ENCODE measurements around the gene TVP23C.

Gene TVP23C

DNA sequence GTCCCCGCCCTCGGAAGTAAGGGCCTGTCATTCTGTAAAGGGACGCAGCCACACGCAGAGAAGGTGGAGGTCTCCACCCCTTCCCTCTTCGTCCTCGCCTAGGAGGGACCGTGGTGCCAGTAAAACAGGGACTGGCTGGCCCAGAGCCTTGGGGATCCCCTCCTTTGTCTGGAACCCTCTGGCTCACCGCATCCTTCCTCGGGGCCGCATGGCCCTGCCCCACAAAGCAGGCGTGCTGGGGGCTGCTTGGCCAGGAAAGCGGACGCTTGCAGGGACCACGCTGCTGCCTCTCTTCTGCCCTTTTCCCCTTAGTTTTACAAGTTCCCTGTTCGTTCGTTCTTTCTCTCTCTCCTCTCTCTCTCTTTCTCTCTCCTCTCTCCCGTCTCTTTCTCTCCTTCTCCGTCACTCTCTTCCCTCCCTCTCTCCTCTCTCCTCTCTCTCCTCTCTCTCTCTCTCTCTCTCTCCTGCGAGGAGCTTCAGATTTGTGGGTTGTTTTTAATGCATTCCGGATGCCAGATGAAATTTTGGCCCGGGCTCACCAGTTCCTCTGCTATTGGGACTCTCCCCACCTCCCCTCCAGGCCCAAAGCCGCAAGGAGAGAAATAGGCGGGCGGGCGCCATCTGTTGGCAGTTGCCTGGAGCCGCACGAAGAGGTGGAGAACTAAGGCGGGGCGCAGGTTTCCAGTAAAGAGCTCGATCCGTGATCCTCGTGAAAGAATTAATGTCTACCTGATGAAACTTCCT, 60.7 kb downstream of the TVP23C start:
- no peak for ATAC-seq (replicated peaks; ENCODE audit: extremely low read depth, poor library complexity, severe bottlenecking)
- H3K4me3 Mint-ChIP-seq, result no peak overlapping the region
- H3K4me1 Mint-ChIP-seq, result peaks cover 13% of the 10 kb centered on the region
- DNase-seq (ENCODE audit: low spot score in 2 of 2), result peak; percentile 15 to 29
- peaks cover 10% of the 10 kb centered on the region for H3K36me3 Mint-ChIP-seq (ENCODE audit: insufficient read depth)
- H3K9me3 Mint-ChIP-seq, result no peaks in the 10 kb centered on the region
- H3K27ac Mint-ChIP-seq (ENCODE audit: low read depth), result peak overlapping the region; percentile 88
- H3K27me3 Mint-ChIP-seq, result no peaks in the 10 kb centered on the region

- H3K27ac Mint-ChIP-seq (ENCODE audit: low read depth), result no peak overlapping the region
- no peaks in the 10 kb centered on the region for H3K9me3 Mint-ChIP-seq
These were observed 61.5 kb downstream of the TVP23C start for GRCh38 chr17:15501793-15502192.

DNA sequence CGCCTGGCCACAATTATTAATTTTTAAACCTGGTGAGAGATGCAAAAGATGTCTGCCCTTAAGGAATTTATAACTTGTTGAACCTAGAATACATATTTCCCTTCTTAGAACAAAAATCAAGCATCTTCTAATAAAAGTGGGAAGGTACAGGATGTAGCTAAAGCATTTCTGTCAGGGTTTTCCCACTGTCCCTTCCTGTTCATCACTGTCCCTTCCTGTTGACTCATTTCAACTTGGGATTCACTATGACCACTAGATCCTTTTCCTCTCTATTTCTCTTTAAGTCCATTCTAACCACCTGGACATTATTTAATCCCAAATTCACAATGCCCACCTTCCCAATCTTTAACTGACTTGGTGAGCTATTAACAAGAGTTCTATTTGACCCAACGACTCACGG, 62.0 kb downstream of the TVP23C start:
- no peak overlapping the region for H3K4me3 Mint-ChIP-seq
- ATAC-seq (replicated peaks; ENCODE audit: extremely low read depth, poor library complexity, severe bottlenecking), result no peak

More at GRCh38 chr17:15501793-15502192, 61.5 kb downstream of the TVP23C start:
- ATAC-seq (replicated peaks; ENCODE audit: extremely low read depth, poor library complexity, severe bottlenecking), result no peak
- no peaks in the 10 kb centered on the region for H3K27me3 Mint-ChIP-seq
- no peak overlapping the region for H3K4me3 Mint-ChIP-seq
- peaks cover 11% of the 10 kb centered on the region for H3K36me3 Mint-ChIP-seq (ENCODE audit: insufficient read depth)
- DNase-seq (ENCODE audit: low spot score in 2 of 2), result no peak
- peaks cover 13% of the 10 kb centered on the region for H3K4me1 Mint-ChIP-seq

GRCh38 chr17:15498107-15498506, 65.2 kb downstream of the TVP23C start:
- ATAC-seq (replicated peaks; ENCODE audit: extremely low read depth, poor library complexity, severe bottlenecking) (no peak), DNase-seq (ENCODE audit: low spot score in 2 of 2) (no peak)
- Mint-ChIP-seq H3K27ac (ENCODE audit: low read depth) (peak overlapping the region; percentile 62), H3K36me3 (ENCODE audit: insufficient read depth) (peaks cover 11% of the 10 kb centered on the region), H3K9me3 (no peaks in the 10 kb centered on the region), H3K27me3 (no peaks in the 10 kb centered on the region), H3K4me1 (peaks cover 7% of the 10 kb centered on the region), H3K4me3 (no peak overlapping the region)

More for the DNA sequence above, 62.0 kb downstream of the TVP23C start:
- no peak overlapping the region for H3K27ac Mint-ChIP-seq (ENCODE audit: low read depth)
- no peak for DNase-seq (ENCODE audit: low spot score in 2 of 2)
- H3K36me3 Mint-ChIP-seq (ENCODE audit: insufficient read depth), result peaks cover 10% of the 10 kb centered on the region
- H3K4me1 Mint-ChIP-seq, result peaks cover 13% of the 10 kb centered on the region
- H3K9me3 Mint-ChIP-seq, result no peaks in the 10 kb centered on the region
- no peaks in the 10 kb centered on the region for H3K27me3 Mint-ChIP-seq

- Mint-ChIP-seq H3K4me3 (no peak overlapping the region), H3K4me1 (no peaks in the 10 kb centered on the region), H3K36me3 (ENCODE audit: insufficient read depth) (peaks cover 8% of the 10 kb centered on the region), H3K27me3 (no peaks in the 10 kb centered on the region), H3K9me3 (no peaks in the 10 kb centered on the region), H3K27ac (ENCODE audit: low read depth) (no peak overlapping the region)
- ATAC-seq (replicated peaks; ENCODE audit: extremely low read depth, poor library complexity, severe bottlenecking) (no peak), DNase-seq (ENCODE audit: low spot score in 2 of 2) (no peak)
These were observed 66.3 kb downstream of the TVP23C start for GRCh38 chr17:15496735-15497670.

GRCh38 chr17:15494821-15495220, 68.5 kb downstream of the TVP23C start:
- Mint-ChIP-seq H3K36me3 (ENCODE audit: insufficient read depth) (peaks cover 11% of the 10 kb centered on the region), H3K9me3 (no peaks in the 10 kb centered on the region), H3K4me3 (no peak overlapping the region), H3K27ac (ENCODE audit: low read depth) (no peak overlapping the region), H3K4me1 (no peaks in the 10 kb centered on the region), H3K27me3 (no peaks in the 10 kb centered on the region)
- DNase-seq (ENCODE audit: low spot score in 2 of 2) (no peak), ATAC-seq (replicated peaks; ENCODE audit: extremely low read depth, poor library complexity, severe bottlenecking) (no peak)

- Mint-ChIP-seq H3K27me3 (no peaks in the 10 kb centered on the region), H3K4me1 (no peaks in the 10 kb centered on the region), H3K27ac (ENCODE audit: low read depth) (no peak overlapping the region), H3K9me3 (no peaks in the 10 kb centered on the region), H3K4me3 (no peak overlapping the region), H3K36me3 (ENCODE audit: insufficient read depth) (peaks cover 9% of the 10 kb centered on the region)
- DNase-seq (ENCODE audit: low spot score in 2 of 2), result no peak
- no peak for ATAC-seq (replicated peaks; ENCODE audit: extremely low read depth, poor library complexity, severe bottlenecking)
These were observed 69.6 kb downstream of the TVP23C start for GRCh38 chr17:15493693-15494035.

DNA sequence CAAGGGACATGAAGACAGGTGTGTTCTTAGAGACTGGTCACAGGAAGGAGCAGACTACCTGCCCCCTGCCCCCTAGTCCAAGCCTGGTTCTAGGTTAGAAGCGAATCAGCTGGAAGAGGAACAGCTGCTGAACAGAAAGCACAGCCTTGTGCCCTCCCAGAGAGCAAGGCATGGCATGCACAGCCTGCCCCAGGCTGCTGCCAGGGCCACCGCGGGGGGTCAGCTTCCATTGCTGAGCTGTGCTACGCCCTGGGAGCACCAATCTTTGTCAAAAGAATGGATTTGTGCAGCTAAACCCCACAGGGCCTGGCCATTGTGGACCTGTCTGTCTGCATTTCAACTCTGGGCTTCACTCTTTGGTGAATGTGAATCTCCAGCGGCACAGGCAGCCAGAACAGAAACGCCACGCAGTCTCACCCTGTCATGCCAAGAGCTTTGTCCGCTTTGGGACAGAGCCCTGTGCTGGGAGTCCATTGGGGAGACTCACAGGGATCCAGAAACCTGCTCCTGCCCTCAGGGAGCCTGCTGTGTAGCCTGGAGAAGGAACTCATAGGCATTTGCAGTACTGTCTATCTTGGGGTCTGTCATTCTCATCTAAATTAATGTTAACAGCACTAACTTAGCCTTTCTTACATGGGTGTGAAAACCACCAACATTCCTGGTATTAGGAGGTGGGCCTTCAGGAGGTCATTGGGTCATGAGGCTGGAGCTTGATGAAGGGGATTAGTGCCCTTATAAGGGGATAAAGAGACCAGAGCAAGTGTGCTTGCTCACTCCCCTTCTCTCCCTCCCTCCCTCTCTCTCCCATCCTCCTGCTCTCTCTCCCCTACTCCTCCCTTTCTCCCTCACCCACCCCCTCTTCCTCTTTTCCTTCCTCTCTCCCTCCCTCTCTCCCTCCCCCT, 70.2 kb downstream of the TVP23C start:
- Mint-ChIP-seq H3K4me1 (no peaks in the 10 kb centered on the region), H3K9me3 (no peaks in the 10 kb centered on the region), H3K4me3 (no peak overlapping the region), H3K27me3 (no peaks in the 10 kb centered on the region), H3K27ac (ENCODE audit: low read depth) (no peak overlapping the region), H3K36me3 (ENCODE audit: insufficient read depth) (peaks cover 7% of the 10 kb centered on the region)
- DNase-seq (ENCODE audit: low spot score in 2 of 2), result no peak
- ATAC-seq (replicated peaks; ENCODE audit: extremely low read depth, poor library complexity, severe bottlenecking), result no peak

DNA sequence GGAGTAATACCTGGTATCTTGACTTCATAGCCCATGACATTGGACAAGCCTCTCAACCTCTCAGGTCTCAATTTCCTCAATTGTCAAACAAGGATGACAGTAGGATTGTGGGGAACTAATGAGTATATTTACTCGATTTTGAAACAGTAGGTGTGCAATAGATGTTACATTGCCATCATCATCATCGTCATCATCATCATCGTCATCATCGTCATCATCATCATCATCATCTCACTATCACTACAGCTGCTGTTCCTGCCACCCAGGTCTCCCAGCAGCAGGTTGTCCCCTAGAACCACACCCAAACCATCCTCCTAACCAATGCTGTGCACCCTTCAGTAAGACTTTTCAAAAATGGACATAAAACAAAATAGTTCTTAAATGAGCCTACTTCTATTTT, 71.1 kb downstream of the TVP23C start:
- H3K36me3 Mint-ChIP-seq (ENCODE audit: insufficient read depth), result peaks cover 7% of the 10 kb centered on the region
- no peaks in the 10 kb centered on the region for H3K9me3 Mint-ChIP-seq
- ATAC-seq (replicated peaks; ENCODE audit: extremely low read depth, poor library complexity, severe bottlenecking) (no peak), DNase-seq (ENCODE audit: low spot score in 2 of 2) (no peak)
- no peak overlapping the region for H3K27ac Mint-ChIP-seq (ENCODE audit: low read depth)
- H3K4me3 Mint-ChIP-seq, result no peak overlapping the region
- H3K4me1 Mint-ChIP-seq, result no peaks in the 10 kb centered on the region
- H3K27me3 Mint-ChIP-seq, result no peaks in the 10 kb centered on the region

- Mint-ChIP-seq H3K4me1 (no peaks in the 10 kb centered on the region), H3K36me3 (ENCODE audit: insufficient read depth) (peaks cover 7% of the 10 kb centered on the region), H3K27ac (ENCODE audit: low read depth) (no peak overlapping the region), H3K27me3 (no peaks in the 10 kb centered on the region), H3K4me3 (no peak overlapping the region), H3K9me3 (no peaks in the 10 kb centered on the region)
- no peak for DNase-seq (ENCODE audit: low spot score in 2 of 2)
- no peak for ATAC-seq (replicated peaks; ENCODE audit: extremely low read depth, poor library complexity, severe bottlenecking)
These were observed 72.5 kb downstream of the TVP23C start for GRCh38 chr17:15490634-15491261.

DNA sequence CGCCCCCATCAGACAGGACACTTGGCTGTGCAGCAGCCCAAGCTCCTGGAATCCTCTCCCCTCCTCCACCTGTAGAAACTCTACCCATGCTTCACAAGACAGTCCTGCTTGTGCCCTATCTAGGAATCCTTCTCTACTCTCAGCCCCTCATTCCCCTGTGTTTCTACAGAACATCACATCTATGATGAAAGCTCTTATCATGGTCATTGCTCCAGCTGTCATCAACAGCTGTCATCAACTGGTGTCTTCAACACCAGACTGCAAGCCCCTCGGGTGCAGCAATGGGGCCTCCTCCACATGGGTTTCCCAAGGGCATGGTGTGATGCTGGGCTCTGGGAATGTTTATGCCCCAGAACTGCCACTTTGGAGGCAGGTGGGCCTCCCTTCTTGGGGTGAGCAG, 74.7 kb downstream of the TVP23C start:
- no peaks in the 10 kb centered on the region for H3K9me3 Mint-ChIP-seq
- ATAC-seq (replicated peaks; ENCODE audit: extremely low read depth, poor library complexity, severe bottlenecking) (no peak), DNase-seq (ENCODE audit: low spot score in 2 of 2) (no peak)
- H3K36me3 Mint-ChIP-seq (ENCODE audit: insufficient read depth), result peaks cover 5% of the 10 kb centered on the region
- no peaks in the 10 kb centered on the region for H3K27me3 Mint-ChIP-seq
- H3K4me1 Mint-ChIP-seq, result no peaks in the 10 kb centered on the region
- no peak overlapping the region for H3K27ac Mint-ChIP-seq (ENCODE audit: low read depth)
- H3K4me3 Mint-ChIP-seq, result no peak overlapping the region

GRCh38 chr17:15485045-15485444, 78.2 kb downstream of the TVP23C start:
- Mint-ChIP-seq H3K36me3 (ENCODE audit: insufficient read depth) (peaks cover 6% of the 10 kb centered on the region), H3K9me3 (no peaks in the 10 kb centered on the region), H3K27ac (ENCODE audit: low read depth) (no peak overlapping the region), H3K27me3 (no peaks in the 10 kb centered on the region), H3K4me3 (no peak overlapping the region), H3K4me1 (no peaks in the 10 kb centered on the region)
- no peak for DNase-seq (ENCODE audit: low spot score in 2 of 2)
- ATAC-seq (replicated peaks; ENCODE audit: extremely low read depth, poor library complexity, severe bottlenecking), result no peak
